GM19023 (cell line): ENCODE measurements around the gene DCAF17.
"Not testable (repeated sequence)": the region's sequence is repeated elsewhere in the genome, so short reads cannot be mapped to it uniquely, and the experiment has no call there.

ENCODE experiments used
- ATAC-seq: cut with Tn5 transposase; IDR thresholded peaks from one replicate; pipeline ENCODE4 v1.9.1; 2021; ENCODE audit warnings: mild to moderate bottlenecking, moderate library complexity; ENCODE audit not compliant: unreplicated experiment

Gene DCAF17

GRCh38 chr2:171410101-171410500 lies 23.9 kb upstream of the DCAF17 start:
- ATAC-seq, result no peak

DNA sequence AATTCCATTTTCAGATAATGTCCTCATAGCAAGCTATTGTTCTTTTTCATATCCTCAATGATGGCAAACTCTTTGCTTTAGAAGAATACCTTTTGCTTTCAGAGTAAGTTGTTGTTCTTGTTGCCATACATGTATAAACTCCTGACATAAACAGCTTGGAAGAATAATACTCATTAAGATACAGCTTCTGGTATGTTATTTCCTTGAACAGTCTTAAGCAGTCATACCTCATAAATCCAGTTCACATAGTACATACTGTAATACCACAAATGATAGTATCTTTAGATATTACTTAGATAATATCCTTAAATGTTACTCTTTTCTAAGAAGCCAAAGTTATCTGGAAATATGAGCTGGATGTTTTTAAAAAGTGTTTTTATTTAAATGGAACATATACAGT lies 23.4 kb upstream of the DCAF17 start:
- ATAC-seq, result no peak

- no peak for ATAC-seq
These were observed 22.8 kb upstream of the DCAF17 start for GRCh38 chr2:171411214-171411613.

DNA sequence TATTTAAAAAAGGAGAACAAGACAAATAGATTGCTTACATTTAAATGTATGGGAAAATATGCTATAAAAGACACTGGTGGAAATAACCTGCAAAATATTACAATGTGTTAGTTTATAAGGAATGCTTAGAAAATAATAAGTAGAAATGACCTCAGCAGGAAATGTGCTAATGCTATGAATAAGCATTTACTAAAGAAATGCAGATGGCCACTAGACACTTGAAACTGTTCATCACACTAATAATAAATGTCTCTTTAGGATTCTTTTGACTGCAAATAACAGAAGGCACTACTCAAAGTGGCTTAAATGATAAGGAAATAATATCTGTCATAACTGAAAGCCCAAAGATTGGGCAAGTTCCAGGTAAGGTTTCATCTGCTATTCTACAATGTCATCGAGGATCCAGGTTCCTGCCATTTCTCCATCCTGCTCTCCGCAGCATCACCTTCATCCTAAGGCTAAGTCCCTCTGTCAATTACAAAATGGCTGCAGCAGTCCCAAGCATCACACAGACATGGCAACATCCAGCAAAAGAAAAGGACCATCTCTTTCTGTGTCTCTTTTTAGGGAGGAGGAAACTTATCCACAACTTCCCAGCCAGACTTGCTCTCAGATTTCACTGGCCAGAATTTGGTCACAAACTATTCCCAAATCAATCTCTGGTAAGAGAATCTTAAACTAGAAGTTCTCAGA lies 22.1 kb upstream of the DCAF17 start:
- no peak for ATAC-seq

DNA sequence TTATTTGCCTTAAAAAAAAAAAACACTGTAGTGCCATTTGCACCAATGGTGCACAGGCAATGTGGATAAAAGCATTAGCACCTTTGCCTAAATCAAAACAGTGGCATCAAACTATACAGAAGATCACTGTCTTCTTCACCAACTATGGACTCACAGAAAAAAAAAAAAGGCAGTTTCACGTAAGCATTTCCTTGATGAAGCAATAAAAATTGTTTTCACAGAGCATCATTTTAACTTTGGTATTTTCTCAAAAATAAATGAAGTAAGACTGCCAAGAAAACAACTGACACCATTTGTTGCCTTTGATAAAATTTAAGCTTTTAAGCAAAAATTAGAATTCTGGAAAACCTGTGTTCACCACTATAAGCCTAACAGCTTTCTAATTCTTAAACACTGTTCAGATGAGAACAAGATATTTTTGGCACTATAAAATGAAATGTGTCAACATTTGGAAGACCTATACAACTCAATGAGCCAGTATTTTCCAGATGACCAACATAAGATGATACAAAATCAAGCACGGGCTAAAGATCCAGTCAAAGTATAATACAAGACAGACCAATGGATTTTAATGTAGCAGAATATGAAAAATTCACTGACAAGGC lies 21.4 kb upstream of the DCAF17 start:
- ATAC-seq, result no peak

DNA sequence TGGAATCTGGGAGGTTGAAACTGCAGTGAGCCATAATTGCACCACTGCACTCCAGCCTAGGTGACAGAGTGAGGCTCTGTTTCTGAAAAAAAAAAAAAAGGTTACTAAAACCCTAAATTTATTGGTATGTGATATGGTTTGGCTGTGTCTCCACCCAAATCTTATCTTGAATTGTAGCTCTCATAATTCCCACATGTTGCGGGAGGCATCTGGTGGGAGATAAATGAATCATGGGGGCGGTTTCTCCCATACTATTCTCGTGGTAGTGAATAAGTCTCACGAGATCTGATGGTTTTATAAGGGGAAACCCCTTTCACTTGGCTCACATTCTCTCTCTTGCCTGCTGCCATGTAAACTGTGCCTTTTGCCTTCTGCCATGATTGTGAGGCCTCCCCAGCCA lies 19.4 kb upstream of the DCAF17 start:
- not testable (repeated sequence) for ATAC-seq

DNA sequence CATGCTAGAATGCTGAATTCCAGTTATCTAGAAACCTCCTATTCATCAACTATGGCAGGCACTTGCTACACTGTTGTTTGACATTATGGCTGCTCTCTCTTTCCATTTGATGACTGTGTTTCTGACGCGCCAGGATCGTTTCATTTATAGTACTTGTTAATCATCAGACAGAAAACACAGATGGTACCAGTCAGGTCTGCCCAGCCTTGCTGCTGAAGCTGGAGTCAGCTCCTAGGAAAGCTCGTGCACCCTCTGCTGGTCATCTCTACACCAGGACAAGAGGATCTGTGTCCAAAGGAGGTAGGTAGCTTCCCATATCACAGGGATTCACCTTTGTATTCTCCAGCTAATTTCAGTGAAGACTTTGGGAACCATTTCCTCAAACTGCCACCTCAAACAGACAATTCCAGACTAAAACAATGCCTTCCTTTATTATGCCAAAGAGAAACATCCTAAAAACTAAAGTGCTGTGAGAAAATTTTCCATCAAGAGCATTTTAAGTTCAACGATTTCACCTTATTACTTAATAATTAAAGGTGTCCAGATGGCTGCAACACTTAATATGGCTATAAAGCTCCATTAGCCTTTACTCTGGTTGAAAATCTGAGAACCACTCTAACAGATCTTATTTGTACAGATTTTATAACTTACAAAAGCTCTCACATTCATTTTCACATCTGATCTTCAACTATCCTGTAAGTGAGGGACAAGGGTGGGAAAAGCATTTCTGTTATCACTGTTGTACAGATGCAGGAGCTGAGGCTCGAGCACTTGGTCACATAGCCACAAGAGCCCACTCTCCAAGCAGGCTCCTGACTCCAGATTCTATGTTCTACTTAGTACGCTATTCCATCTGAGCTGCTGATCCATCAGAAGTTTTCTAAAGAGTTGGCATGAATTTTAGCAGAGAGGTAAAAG lies 17.8 kb upstream of the DCAF17 start:
- peak; percentile 91 for ATAC-seq

- no peak for ATAC-seq
These were observed 14.7 kb upstream of the DCAF17 start for GRCh38 chr2:171419333-171419732.

GRCh38 chr2:171420728-171421563 lies 13.1 kb upstream of the DCAF17 start:
- no peak for ATAC-seq

DNA sequence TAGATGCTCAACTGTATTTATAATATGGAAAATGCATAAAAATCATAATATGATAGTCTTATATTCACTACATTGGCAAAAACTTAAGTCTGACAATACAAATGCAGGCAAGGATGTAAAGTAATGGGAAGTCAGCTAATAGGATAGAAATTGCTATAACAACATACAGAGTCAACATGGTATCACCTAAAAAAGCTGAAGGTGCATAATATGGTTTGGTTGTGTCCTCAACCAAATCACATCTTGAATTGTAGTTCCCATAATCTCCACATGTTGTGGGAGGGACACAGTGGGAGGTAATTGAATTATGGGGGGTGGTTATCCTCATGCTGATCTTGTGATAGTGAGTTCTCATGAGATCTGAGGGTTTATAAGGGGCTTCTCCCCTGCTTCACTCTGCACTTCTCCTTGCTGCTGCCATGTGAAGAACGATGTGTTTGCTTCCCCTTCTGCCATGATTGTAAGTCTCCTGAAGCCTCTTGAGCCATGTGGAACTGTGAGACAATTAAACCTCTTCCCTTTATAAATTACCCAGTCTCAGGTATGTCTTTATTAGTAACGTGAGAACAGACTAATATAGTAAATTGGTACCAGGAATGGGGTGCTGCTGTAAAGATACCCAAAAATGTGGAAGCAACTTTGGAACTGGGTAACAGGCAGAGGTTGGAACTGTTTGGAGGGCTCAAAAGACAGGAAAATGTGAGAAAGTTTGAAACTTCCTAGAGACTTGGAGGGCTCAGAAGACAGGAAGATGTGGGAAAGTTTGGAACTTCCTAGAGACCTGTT lies 11.1 kb upstream of the DCAF17 start:
- not testable (repeated sequence) for ATAC-seq

GRCh38 chr2:171430516-171431410 lies 3.3 kb upstream of the DCAF17 start:
- ATAC-seq, result no peak

- no peak for ATAC-seq
These were observed 2.3 kb upstream of the DCAF17 start for GRCh38 chr2:171431677-171432167.

DNA sequence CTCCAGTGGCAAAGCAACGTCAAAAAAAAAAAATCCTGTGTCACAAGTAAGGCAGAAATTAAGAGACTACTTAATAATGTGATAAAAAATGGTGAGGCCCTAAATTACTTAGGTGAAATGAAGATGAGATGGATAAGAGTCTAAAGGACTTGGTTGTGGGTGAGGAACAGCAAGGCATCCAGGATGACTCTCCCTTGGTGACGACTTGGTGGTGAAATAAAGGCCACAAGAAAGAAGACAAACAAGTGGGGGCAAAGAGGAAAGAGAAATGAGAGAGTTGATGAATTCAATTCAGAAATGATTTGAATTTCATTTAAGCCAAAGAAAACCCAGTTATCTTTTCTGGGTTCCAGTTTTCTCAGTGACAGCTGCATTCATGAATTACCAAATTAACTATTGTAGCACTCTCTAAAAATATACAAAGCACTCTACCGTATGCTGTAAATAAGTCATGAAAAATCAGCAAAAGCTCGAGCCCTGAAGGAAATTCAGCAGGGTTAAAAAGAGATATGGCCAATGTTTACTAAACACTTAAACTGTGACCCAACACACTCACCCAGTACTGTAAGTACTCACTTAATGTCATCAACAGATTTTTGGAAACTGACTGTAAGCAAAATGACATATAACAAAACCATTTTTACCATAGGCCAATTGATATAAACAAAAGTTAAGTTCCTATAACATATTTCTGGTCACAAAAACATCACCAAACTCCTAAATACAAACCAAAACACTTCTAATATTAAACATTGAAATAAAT lies 1.6 kb upstream of the DCAF17 start:
- no peak for ATAC-seq

DNA sequence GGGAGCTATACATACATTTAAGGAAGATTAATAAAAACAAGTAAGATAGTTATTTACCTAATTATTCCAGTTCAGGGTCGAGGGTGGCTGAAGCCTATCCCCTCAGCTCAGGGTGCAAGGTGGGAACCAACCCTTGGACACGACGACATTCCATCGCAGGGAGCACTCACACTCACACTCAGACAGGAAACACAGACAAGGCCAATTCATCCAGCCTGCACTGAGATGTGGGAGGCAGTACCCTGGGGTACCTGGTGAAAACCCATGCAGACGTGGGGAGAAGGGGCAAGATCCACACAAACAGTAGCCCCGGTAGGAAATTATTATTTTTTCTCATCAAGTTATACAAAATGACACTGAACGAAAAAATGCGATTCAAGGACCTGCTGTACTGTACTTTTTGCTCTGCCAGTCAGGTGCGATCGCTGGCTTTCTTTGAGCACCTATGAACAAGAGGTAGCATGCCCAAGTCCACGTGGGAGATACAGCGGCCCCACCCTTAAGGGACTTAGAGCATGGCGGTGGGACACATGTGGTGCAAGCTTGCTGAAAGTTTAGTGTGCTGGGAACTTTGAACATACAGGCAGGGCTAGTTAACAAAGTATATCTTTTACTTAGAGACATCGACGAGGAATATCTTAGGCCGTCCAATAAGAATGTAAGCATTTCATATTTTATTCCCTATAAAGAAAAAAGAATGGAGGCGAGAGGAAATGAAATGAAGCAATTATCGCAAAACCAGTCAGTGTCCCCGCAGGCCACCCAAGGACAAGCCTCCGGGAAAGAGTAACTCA lies 860 bp upstream of the DCAF17 start:
- no peak for ATAC-seq

- no peak for ATAC-seq
These were observed 338 bp upstream of the DCAF17 start, which contains the start of gene METTL8 for GRCh38 chr2:171433763-171434012. TSS of gene METTL8 (minus strand) at chr2:171433990. CDS start at chr2:171392185, 41,805 bp downstream.

DNA sequence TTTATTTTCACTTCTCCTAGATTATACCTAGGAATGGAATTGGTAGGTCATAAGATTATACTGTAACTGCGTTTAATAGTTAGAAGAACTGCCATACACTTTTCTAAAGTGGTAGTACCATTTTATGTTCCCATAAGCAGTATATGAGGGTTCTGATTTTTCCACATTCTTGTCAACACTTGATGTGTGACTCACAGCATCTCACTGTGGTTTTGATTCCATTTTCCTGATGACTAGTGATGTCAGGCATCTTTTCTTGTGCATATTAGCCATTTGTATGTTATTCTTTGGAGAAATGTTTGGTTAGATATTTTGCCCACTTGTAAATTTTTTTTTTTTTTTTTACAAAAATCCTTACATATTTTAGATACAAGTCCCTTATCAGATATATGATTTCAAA lies 2.3 kb downstream of the DCAF17 start:
- no peak for ATAC-seq

DNA sequence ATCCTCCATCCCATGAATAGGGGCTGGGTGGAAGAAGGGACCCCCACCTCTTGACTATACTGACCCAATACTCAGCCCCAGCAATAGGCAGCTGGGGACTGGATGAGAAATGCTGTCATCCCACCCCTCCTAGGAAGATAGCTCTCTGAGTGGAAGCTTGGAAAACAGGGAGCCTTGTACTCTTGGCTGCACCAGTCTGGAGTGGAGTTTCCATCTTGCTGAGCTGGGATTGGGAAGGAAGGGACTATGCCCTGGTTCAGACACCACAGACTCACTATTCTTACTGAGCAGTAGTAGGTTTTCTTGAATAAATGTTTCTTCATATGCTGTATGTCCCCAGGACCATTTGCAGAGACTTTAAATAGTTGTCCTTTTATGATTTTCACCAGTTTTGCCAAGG lies 7.4 kb downstream of the DCAF17 start:
- ATAC-seq, result no peak

GRCh38 chr2:171447675-171448074 lies 13.6 kb downstream of the DCAF17 start:
- no peak for ATAC-seq
